Measurements from ENCODE around the gene SERTAD1.

SERTAD1 gene

DNA sequence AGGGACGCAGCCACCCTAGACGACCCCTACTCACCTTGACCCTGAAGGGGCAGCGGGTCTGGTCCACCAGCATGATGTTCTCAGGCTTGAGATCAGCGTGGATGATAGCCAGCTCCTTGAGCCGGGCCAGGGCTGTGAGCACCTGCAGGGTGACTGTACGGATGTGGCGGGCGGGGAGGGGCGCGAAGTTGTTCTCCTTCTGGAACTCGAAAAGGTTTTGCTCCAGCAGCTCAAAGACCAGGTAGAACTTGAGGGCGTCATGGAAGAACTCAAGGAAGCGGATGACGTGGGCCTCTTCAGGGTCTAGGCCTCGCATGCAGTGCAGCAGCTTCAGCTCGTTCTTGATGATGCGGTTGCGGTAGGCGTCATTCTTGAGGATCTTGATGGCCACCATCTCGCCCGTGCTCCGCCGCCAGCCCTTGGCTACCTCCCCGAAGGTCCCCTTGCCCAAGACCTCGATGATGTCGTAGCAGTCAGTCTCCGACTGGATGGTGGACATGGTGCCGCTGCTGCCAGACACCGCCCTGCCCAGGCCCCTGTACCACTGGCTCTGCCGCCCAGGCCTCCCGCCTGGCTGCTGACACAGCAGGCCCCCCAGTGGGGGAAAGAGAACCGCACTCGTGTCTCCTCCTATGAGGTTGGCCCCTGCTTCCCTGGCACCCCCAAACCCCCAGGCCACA is 36.2 kb downstream of the SERTAD1 start:
- Histone ChIP-seq H3K36me3 (ENCODE audit: control insufficient read depth, insufficient read depth, low read length) (no peaks in the 10 kb centered on the region), H3K9ac (ENCODE audit: low read length) (no peak overlapping the region), H3K4me1 (ENCODE audit: control insufficient read depth, insufficient read depth, low read length) (peaks cover 7% of the 10 kb centered on the region), H3K27me3 (ENCODE audit: control insufficient read depth, insufficient read depth, low read length) (no peaks in the 10 kb centered on the region), H3K9me3 (ENCODE audit: control insufficient read depth, low read length) (no peaks in the 10 kb centered on the region), H3K4me3 (ENCODE audit: low read length) (no peak overlapping the region)

DNA sequence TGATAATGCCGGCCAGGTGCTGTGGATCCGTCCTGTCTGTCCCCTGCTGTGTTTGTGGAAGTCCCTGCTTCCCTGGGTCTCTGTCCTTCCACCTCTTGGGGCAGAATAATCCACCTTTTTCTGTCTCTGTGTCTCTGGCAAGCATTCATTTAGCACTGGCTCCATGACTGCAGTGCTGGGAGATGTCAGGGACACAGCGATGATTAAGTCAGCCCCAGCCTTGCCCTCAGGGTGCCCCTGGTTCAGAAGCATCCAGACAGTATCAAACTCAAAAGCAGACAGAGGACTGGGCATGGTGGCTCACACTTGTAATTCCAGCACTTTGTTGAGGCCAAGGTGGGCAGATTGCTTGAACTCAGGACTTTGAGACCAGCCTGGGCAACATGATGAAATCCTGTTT is 37.3 kb downstream of the SERTAD1 start:
- Histone ChIP-seq H3K9me3 (ENCODE audit: control insufficient read depth, low read length) (no peaks in the 10 kb centered on the region), H3K4me3 (ENCODE audit: low read length) (no peak overlapping the region)

DNA sequence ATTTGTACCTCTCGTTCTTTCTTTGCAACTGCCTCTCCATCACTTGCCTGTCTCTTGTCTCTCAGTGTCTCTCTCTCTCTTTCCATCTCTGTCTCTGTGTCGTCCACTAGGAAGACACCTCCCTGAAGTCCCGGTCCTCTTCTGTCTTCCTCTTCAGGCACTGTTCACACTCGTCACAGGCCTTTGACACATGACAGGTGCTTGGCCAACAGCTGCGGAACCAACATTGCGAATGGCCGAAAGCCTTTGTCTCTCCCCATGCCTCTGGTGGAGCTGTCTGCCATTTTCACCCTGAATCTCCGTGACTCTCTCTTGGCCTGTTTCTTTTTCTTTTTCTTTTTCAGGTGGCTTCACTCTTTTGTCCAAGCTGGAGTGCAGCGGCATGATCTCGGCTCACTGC is 38.6 kb downstream of the SERTAD1 start:
- no peaks in the 10 kb centered on the region for H3K4me1 ChIP-seq (ENCODE audit: control insufficient read depth, insufficient read depth, low read length)
- H3K27me3 ChIP-seq (ENCODE audit: control insufficient read depth, insufficient read depth, low read length): no peaks in the 10 kb centered on the region
- H3K9ac ChIP-seq (ENCODE audit: low read length): no peak overlapping the region
- no peaks in the 10 kb centered on the region for H3K9me3 ChIP-seq (ENCODE audit: control insufficient read depth, low read length)
- H3K4me3 ChIP-seq (ENCODE audit: low read length): no peak overlapping the region
- H3K36me3 ChIP-seq (ENCODE audit: control insufficient read depth, insufficient read depth, low read length): no peaks in the 10 kb centered on the region

More for the DNA sequence above, 37.3 kb downstream of the SERTAD1 start:
- H3K36me3 ChIP-seq (ENCODE audit: control insufficient read depth, insufficient read depth, low read length): no peaks in the 10 kb centered on the region
- H3K9ac ChIP-seq (ENCODE audit: low read length): no peak overlapping the region
- no peaks in the 10 kb centered on the region for H3K27me3 ChIP-seq (ENCODE audit: control insufficient read depth, insufficient read depth, low read length)
- H3K4me1 ChIP-seq (ENCODE audit: control insufficient read depth, insufficient read depth, low read length): peaks cover 7% of the 10 kb centered on the region

DNA sequence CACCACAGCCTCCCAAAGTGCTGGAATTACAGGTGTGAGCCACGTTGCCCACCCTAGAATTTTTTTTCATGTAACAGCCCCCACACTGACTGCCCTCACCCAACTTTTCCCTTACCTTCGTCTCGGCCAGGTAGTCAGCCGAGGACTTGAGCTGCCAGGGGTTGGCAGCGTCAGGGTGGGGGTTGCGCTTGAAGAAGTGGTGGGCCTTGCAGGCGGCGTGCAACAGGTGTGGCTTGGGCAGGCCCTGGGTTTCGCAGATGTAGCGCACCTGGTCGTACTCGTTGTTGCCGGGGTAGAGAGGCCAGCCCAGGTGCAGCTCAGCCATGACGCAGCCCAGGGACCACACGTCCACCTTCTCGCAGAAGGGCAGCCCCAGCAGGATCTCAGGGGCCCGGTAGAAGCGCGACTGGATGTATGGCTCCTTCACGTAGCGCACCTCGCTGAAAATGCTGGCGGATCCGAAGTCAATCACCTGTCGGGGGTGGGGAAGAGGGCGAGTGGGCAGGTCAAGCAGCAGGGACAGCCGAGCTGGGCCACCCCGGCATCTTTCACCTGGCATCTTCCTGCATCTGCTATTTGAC is 42.0 kb downstream of the SERTAD1 start:
- H3K9ac ChIP-seq (ENCODE audit: low read length): no peak overlapping the region
- peaks cover 2% of the 10 kb centered on the region for H3K36me3 ChIP-seq (ENCODE audit: control insufficient read depth, insufficient read depth, low read length)
- no peaks in the 10 kb centered on the region for H3K27me3 ChIP-seq (ENCODE audit: control insufficient read depth, insufficient read depth, low read length)
- no peaks in the 10 kb centered on the region for H3K4me1 ChIP-seq (ENCODE audit: control insufficient read depth, insufficient read depth, low read length)
- H3K9me3 ChIP-seq (ENCODE audit: control insufficient read depth, low read length): no peaks in the 10 kb centered on the region
- no peak overlapping the region for H3K4me3 ChIP-seq (ENCODE audit: low read length)

DNA sequence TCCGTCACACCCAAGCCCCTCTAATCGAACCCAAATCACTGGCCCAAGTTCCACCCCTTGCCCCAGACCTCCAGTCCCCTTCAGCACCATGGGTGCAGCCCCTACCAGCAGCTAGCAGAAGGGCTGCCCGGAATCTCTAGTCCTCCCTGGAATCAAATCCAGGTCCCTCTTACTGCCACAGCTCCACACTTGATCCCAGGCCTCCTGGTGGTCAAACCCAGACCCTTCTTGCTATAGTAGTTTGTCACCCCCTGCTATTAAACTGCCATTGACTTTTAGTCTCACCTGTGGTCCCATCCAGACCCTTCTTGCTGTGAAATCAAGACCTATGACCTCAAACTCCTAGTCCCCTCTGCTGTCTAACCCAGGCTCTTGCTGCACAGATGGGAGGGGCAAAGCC is 44.5 kb downstream of the SERTAD1 start:
- Histone ChIP-seq H3K36me3 (ENCODE audit: control insufficient read depth, insufficient read depth, low read length) (peaks cover 4% of the 10 kb centered on the region), H3K9ac (ENCODE audit: low read length) (no peak overlapping the region), H3K4me1 (ENCODE audit: control insufficient read depth, insufficient read depth, low read length) (no peaks in the 10 kb centered on the region), H3K4me3 (ENCODE audit: low read length) (no peak overlapping the region), H3K9me3 (ENCODE audit: control insufficient read depth, low read length) (no peaks in the 10 kb centered on the region), H3K27me3 (ENCODE audit: control insufficient read depth, insufficient read depth, low read length) (no peaks in the 10 kb centered on the region)

DNA sequence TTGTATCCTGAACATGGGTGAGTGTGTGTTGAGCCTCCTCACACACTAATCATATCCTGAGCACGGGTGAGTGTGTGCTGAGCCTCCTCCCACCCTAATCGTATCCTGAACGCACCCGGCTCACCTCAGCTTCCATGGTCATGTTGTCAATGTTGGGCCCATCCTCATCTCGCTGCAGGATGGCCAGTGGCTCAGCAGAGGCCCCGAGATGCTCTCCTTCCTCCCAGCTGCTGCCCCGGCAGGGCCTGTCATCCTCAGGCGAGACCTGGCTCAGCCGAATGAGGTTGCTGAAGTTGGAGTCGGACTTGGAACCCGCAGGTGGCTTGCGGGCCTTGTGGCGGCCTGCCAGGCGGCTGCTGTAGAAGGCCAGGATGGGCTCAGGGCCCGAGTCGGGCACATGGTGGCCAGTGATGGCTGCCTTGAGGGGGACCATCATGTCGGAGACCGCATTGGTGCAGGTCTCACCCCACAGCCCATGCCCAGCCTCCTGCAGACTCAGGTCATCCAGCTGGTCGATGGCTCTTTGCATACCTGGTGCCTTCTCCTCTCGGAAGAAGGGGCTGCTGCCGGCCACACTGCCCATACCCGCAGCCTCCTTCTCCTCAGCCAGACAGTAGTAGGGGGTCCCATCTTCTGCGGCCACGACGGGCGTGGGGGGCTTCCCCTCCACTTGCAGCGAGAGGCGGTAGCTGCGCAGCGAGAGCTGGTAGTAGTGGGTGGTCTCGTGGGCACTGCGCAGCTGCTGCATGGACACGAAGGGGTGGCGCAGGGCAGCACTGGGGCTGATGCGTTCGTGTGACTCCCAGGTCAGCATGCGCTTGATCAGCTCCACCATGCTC is 45.4 kb downstream of the SERTAD1 start:
- Histone ChIP-seq H3K4me3 (ENCODE audit: low read length) (no peak overlapping the region), H3K9me3 (ENCODE audit: control insufficient read depth, low read length) (no peaks in the 10 kb centered on the region), H3K27me3 (ENCODE audit: control insufficient read depth, insufficient read depth, low read length) (no peaks in the 10 kb centered on the region), H3K36me3 (ENCODE audit: control insufficient read depth, insufficient read depth, low read length) (peaks cover 4% of the 10 kb centered on the region), H3K9ac (ENCODE audit: low read length) (no peak overlapping the region), H3K4me1 (ENCODE audit: control insufficient read depth, insufficient read depth, low read length) (no peaks in the 10 kb centered on the region)

DNA sequence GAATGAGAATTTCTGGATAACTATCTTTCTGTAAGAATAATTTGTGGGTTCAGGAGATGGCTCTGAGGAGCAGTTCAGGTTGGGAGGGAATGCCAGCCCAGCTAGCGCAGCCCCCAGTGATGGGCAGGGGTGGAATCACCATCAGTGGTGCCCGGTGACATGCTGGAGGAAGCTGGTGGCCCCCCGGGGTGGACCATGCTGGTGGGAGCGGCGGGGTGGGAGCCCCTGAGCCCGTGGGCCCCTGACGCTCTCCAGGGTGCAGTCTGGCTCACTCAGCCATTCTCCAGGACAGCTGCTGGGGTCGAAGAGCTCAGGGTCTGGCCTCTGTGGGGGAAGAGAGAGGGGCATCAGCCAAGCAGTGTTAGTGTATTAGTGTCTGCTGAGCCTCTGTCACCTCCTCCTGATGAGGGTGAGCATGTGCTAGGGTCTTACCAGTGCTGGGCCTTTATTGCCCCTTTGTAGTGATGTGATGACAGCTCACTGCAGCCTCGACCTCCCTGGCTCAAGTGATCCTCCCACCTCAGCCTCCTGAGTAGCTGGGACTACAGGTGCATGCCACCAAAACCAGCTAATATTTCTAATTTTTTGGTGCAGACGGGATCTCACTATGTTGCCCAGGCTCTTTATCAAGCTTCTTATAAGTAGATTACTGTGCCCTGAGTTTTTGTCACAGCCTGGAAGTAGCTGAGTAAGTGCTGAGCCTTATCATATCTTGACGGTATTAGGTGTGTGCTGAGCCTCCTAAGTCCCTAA is 46.2 kb downstream of the SERTAD1 start:
- no peaks in the 10 kb centered on the region for H3K27me3 ChIP-seq (ENCODE audit: control insufficient read depth, insufficient read depth, low read length)
- no peak overlapping the region for H3K9ac ChIP-seq (ENCODE audit: low read length)
- H3K4me1 ChIP-seq (ENCODE audit: control insufficient read depth, insufficient read depth, low read length): no peaks in the 10 kb centered on the region
- H3K9me3 ChIP-seq (ENCODE audit: control insufficient read depth, low read length): no peaks in the 10 kb centered on the region
- H3K36me3 ChIP-seq (ENCODE audit: control insufficient read depth, insufficient read depth, low read length): peaks cover 4% of the 10 kb centered on the region
- H3K4me3 ChIP-seq (ENCODE audit: low read length): no peak overlapping the region

DNA sequence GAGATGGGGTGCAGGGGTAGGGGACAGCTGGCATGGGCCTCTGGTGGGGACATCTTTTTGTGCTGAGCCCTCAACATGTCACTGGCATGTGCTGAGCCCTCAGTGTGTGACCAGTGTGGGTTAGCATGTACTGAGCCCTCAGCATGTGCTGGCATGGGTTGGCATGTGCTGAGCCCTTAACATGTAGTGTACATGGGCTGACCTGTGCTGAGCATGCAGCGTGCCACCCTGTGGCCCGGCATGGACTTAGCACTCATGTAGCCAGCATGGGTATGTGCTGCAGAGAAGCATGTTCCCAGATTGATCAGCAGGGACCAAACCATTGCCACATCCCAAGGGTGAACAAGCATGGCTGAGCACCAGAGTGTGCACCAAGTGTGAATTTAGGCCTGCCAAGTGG is 47.3 kb downstream of the SERTAD1 start:
- H3K9ac ChIP-seq (ENCODE audit: low read length): no peak overlapping the region
- H3K27me3 ChIP-seq (ENCODE audit: control insufficient read depth, insufficient read depth, low read length): no peaks in the 10 kb centered on the region
- H3K36me3 ChIP-seq (ENCODE audit: control insufficient read depth, insufficient read depth, low read length): peaks cover 11% of the 10 kb centered on the region
- no peaks in the 10 kb centered on the region for H3K4me1 ChIP-seq (ENCODE audit: control insufficient read depth, insufficient read depth, low read length)
- no peak overlapping the region for H3K4me3 ChIP-seq (ENCODE audit: low read length)
- H3K9me3 ChIP-seq (ENCODE audit: control insufficient read depth, low read length): no peaks in the 10 kb centered on the region

DNA sequence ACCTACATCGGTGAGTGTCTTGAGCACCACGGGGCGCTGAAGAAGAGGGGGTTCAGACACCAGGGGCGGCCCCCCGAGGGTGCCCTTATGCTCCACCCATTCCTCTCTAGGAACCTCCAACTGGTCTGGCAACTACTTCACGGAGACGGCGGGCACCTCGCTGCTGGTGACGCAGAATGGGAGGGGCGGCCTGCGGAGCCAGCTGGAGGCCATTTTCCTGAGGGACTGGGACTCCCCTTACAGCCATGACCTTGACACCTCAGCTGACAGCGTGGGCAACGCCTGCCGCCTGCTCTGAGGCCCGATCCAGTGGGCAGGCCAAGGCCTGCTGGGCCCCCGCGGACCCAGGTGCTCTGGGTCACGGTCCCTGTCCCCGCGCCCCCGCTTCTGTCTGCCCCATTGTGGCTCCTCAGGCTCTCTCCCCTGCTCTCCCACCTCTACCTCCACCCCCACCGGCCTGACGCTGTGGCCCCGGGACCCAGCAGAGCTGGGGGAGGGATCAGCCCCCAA is 47.9 kb downstream of the SERTAD1 start:
- Histone ChIP-seq H3K9ac (ENCODE audit: low read length) (no peak overlapping the region), H3K36me3 (ENCODE audit: control insufficient read depth, insufficient read depth, low read length) (peaks cover 11% of the 10 kb centered on the region), H3K27me3 (ENCODE audit: control insufficient read depth, insufficient read depth, low read length) (no peaks in the 10 kb centered on the region), H3K9me3 (ENCODE audit: control insufficient read depth, low read length) (no peaks in the 10 kb centered on the region), H3K4me3 (ENCODE audit: low read length) (no peak overlapping the region), H3K4me1 (ENCODE audit: control insufficient read depth, insufficient read depth, low read length) (no peaks in the 10 kb centered on the region)

DNA sequence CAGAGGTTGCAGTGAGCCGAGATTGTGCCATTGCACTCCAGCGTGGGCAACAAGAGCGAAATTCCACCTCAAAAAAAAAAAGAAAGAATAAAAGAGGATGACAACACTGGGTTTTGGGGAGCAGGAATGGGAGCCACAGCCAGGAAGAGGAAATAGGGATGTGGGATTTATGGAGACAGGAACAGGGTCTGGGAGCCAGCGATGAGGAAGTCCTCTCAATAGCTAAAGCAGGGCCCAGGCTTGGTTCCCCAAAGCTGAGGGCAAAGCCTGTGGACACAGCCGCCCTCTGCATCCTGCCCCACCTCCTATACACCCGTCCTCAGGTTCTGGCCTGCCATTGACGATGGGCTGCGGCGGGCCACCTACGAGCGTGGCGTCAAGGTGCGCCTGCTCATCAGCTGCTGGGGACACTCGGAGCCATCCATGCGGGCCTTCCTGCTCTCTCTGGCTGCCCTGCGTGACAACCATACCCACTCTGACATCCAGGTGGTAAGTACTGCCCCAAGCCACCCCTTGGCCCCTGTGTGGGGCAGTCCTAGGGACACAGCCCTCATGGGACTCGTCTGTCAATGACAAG is 49.4 kb downstream of the SERTAD1 start:
- no peaks in the 10 kb centered on the region for H3K27me3 ChIP-seq (ENCODE audit: control insufficient read depth, insufficient read depth, low read length)
- H3K9me3 ChIP-seq (ENCODE audit: control insufficient read depth, low read length): no peaks in the 10 kb centered on the region
- H3K9ac ChIP-seq (ENCODE audit: low read length): no peak overlapping the region
- no peaks in the 10 kb centered on the region for H3K4me1 ChIP-seq (ENCODE audit: control insufficient read depth, insufficient read depth, low read length)
- H3K36me3 ChIP-seq (ENCODE audit: control insufficient read depth, insufficient read depth, low read length): peaks cover 15% of the 10 kb centered on the region
- no peak overlapping the region for H3K4me3 ChIP-seq (ENCODE audit: low read length)

DNA sequence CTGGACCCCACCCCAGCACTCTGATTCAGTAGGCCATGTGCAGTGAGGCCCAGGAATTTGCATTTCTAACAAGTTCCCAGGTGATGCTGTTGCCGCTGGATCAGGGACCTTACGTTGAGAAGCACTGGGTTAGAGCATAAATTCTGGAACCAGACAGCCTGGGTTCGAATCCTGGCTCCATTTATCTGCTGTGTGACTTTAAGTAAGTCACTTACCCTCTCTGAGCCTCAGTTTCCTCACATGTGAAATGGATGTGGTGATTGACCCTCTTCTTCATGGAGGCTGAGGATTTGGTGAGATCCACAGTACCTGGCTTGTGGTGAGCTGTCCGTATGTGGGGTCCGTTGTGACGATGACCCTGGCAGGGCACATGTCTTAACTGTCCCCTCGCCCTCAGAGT is 51.7 kb downstream of the SERTAD1 start:
- Histone ChIP-seq H3K27me3 (ENCODE audit: control insufficient read depth, insufficient read depth, low read length) (no peaks in the 10 kb centered on the region), H3K4me1 (ENCODE audit: control insufficient read depth, insufficient read depth, low read length) (no peaks in the 10 kb centered on the region), H3K9me3 (ENCODE audit: control insufficient read depth, low read length) (no peaks in the 10 kb centered on the region), H3K36me3 (ENCODE audit: control insufficient read depth, insufficient read depth, low read length) (peaks cover 15% of the 10 kb centered on the region), H3K9ac (ENCODE audit: low read length) (no peak overlapping the region), H3K4me3 (ENCODE audit: low read length) (no peak overlapping the region)

Measured in mucosa of stomach (tissue), 1 donor.